ENCODE data around the gene CHCT1.

The CHCT1 gene

GRCh38 chr17:60439501-60439900 lies 17.2 kb downstream of the CHCT1 start:
- no peak for DNase-seq (ENCODE audit: extremely low read depth in 1 of 2, low read depth in 1 of 2)

GRCh38 chr17:60442271-60443173 lies 20.2 kb downstream of the CHCT1 start:
- no peak for DNase-seq (ENCODE audit: extremely low read depth in 1 of 2, low read depth in 1 of 2)

GRCh38 chr17:60443713-60444112 lies 21.4 kb downstream of the CHCT1 start:
- no peak for DNase-seq (ENCODE audit: extremely low read depth in 1 of 2, low read depth in 1 of 2)

DNA sequence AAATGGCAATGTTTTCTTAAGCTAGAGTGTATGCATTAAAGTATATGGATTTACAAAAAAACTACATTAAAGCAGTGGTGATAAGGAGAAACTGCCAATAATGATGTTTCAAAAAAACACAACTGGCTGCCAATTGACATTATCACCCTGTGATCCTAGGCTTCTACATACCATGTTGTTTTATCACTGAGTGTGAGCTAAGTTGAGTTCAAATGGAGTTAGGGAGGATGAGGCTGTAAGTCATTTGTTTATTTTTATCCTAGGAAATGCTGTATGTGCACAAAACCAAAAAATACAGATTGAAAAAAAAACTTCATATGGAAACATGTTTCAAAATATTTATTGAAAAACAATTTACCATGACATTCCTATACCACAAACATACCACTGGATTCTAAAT lies 22.9 kb downstream of the CHCT1 start:
- DNase-seq (ENCODE audit: extremely low read depth in 1 of 2, low read depth in 1 of 2): no peak

DNA sequence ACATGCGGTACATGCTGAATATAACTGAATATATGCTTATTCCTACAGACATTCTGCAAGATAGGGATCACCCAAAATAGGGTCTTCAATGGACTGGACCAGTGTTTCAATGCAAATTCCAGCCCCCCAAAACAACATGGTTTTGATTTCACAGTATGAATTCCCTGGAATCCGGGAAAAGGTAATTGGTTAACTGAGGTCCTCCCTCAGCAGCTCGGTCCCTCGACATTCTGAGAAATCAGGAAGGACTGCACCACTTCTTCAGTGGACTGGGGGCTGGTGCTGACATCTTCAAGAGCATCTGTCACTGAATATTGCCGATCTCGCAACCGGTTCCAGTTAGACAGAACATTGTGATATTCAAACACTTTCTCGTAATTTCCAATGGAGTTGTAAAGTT lies 25.1 kb downstream of the CHCT1 start:
- no peak for DNase-seq (ENCODE audit: extremely low read depth in 1 of 2, low read depth in 1 of 2)

- DNase-seq (ENCODE audit: extremely low read depth in 1 of 2, low read depth in 1 of 2): no peak
Observed at GRCh38 chr17:60451071-60451470, 28.8 kb downstream of the CHCT1 start.

DNA sequence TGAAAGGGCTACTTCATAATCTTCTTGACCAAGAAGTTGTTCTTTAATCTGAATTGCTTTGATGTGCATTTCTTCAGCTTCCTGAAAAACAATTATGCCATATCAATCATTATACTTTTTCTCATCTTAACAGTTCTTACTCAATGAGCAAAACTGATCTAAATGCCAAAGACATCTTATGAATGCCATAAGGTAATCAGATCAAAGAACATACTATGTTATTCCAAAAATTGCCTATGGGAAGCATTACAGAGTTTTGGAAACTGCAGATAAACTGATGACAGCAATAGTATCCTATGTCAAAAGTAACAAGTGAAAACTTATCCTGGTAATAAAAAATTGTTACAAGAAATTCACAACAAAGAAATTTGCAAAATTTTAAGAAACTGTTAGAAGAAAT lies 29.7 kb downstream of the CHCT1 start:
- DNase-seq (ENCODE audit: extremely low read depth in 1 of 2, low read depth in 1 of 2): no peak

- DNase-seq (ENCODE audit: extremely low read depth in 1 of 2, low read depth in 1 of 2): no peak
Observed at GRCh38 chr17:60455378-60455777, 33.1 kb downstream of the CHCT1 start.

GRCh38 chr17:60457148-60457547 lies 34.9 kb downstream of the CHCT1 start:
- DNase-seq (ENCODE audit: extremely low read depth in 1 of 2, low read depth in 1 of 2): no peak

DNA sequence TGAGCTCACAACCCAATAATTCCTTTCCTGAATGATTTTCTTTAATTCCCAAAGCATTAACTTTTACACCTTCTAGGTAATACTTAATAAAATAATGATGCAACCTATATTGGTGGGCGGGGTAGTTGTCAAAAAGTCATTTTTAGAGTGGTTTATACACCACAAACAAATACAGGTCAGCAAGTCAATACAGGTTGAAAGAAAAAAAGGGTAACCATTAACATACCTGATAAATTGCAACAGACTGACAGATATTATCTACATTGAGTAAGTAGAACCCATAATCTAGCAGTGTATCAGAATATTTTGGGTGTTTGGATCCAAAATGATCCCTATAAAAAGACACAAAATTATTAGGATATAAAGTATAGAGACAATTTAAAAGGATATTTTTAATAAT lies 39.3 kb downstream of the CHCT1 start:
- no peak for DNase-seq (ENCODE audit: extremely low read depth in 1 of 2, low read depth in 1 of 2)

DNA sequence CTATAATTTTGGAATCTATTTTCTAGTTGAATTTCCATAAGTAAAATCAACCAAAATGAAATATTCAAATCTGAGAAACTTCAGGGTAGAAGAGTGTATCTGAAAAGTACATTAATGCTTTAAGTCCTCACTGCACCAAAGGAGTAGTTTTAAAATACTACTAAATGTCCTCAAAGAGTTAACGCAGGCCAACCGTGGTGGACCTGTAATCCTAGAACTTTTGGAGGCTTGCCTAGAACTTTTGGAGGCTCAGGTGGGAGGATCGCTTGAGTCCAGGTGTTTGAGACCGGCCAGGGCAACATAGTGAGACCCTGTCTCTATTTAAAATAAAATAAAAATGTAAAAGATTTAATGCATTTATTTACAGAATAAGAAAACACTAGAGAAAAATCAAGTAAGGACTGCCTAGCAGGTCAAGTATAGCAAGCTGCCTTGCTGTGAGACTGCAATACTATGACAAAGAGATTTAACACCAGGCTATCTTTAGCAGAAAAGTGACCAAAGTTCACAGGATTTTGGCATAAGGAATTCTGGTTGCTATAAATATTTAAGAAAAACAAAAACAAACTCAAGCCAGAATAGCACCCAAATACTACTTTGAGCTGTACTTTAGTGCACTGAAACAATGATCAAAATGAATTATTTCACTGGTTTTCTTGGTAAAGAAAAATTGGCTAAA lies 41.0 kb downstream of the CHCT1 start:
- no peak for DNase-seq (ENCODE audit: extremely low read depth in 1 of 2, low read depth in 1 of 2)

- no peak for DNase-seq (ENCODE audit: extremely low read depth in 1 of 2, low read depth in 1 of 2)
Observed at GRCh38 chr17:60464343-60464742, 42.1 kb downstream of the CHCT1 start.

DNA sequence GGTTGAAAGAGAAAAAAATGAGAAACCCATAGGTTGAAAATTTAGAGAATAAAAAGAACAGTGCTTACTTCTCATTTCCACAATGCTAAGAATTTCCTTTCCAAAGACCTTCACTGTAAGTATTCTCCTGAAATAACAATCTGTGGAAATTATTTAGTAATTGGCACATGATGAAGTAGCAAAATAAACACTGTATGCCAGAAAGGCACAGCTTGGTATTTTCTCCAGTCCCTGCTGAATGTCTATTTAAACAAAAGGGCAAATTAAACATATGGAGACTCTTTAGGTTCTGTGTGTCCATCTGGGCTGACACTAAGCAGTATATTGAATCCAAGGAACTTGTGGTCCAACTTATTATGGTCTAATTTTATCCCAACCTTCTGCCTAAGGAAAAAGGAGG lies 46.1 kb downstream of the CHCT1 start:
- no peak for DNase-seq (ENCODE audit: extremely low read depth in 1 of 2, low read depth in 1 of 2)

- DNase-seq (ENCODE audit: extremely low read depth in 1 of 2, low read depth in 1 of 2): no peak
Observed at GRCh38 chr17:60471451-60471850, 49.2 kb downstream of the CHCT1 start.

- no peak for DNase-seq (ENCODE audit: extremely low read depth in 1 of 2, low read depth in 1 of 2)
Observed at GRCh38 chr17:60472449-60472848, 50.2 kb downstream of the CHCT1 start.

DNA sequence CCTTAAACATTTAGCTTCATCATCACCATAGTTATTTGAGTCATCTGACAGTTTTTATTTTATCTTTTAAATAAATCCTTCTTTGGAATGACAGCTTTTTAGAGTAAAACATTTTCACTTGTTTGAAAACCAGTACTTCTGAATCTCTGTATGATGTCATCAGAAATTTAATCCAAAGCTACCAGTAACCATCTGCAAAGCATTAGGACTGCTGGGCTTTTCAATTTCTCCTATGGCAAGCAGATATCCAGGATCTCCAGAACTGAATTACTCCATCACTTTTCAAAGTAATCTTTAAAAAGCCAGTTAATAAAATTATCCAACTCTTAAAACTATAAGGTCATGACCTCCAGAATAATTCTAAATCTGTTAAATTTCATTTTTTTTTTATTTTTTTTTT lies 51.5 kb downstream of the CHCT1 start:
- no peak for DNase-seq (ENCODE audit: extremely low read depth in 1 of 2, low read depth in 1 of 2)

Measured in stimulated activated CD8-positive, alpha-beta memory T cell treated with anti-CD3 and anti-CD28 coated beads, Interleukin-7, amount 100 ng/mL, for 48 hours (primary cell).